HG03159 (cell line): ENCODE measurements around the gene EIPR1.
"Not testable (repeated sequence)": the region's sequence is repeated elsewhere in the genome, so short reads cannot be mapped to it uniquely, and the experiment has no call there.

Experiments
- ATAC-seq: cut with Tn5 transposase; IDR thresholded peaks from one replicate; pipeline ENCODE4 v1.9.1; 2021; ENCODE audit warnings: mild to moderate bottlenecking, moderate library complexity; ENCODE audit not compliant: unreplicated experiment

The EIPR1 gene

GRCh38 chr2:3361518-3362389 is 15.9 kb downstream of the EIPR1 start:
- ATAC-seq = no peak

- no peak for ATAC-seq
Measured at GRCh38 chr2:3357926-3358325, 19.7 kb downstream of the EIPR1 start.

- ATAC-seq = not testable (repeated sequence)
Measured at GRCh38 chr2:3357446-3357845, 20.2 kb downstream of the EIPR1 start.

DNA sequence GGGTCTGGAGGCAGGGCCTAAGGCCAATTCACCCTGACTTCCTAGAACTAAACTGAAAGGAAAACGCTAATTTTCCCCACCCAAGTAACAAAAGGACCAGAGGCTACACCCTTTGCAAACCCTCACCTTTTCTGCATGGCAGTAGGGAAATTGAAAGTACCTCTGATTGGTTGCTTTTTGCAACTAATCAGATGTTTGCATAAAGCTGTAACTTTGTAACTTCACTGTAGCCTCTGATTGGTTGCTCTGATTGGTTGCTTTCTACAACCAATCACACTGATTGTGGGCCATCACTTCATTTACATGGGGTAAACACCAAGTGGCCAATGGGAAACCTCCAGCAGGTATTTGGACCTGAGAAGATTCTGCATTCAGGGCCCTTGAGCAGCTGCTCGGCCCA is 20.8 kb downstream of the EIPR1 start:
- ATAC-seq = no peak

GRCh38 chr2:3355951-3356569 is 21.6 kb downstream of the EIPR1 start:
- ATAC-seq = no peak

DNA sequence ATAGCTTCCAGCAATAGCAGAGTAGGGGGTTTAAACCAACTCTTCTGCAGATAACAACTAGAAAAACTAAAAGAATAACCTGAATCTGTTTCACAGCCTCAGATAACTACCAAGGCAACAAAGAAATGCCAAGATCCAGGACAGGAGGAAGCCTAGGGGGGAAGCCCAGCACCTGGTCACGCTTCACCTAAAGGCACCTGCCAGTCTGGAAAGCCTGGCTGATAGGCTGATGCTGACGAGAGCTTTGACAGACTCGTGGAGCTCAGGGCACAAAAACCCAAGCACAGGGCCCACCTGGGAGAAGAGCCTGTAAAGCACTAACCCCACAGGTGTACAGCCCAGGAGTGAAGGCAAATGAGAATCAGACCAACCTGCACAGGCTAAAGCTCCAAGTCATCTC is 22.6 kb downstream of the EIPR1 start:
- no peak for ATAC-seq

DNA sequence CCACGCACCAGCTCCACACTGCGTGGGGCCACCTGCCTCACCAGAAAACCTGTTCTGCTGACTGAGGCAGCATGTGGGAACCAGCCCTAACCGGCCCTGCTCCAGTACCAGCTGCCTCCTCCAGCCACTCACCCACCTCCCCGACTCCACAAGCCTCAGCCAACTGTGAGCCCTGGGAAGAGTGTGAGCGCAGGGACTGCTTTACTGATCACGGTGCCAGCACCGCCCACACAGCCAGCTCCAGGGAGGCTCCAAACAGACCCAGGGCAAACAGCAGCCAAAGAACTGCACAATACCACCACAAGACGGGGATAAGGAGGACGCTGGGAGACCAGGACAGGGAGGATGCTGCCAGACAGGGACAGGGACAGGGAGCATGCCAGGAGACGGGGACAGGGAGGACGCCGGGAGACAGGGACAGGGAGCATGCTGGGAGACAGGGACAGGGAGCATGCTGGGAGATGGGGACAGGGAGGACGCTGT is 28.4 kb downstream of the EIPR1 start:
- no peak for ATAC-seq

GRCh38 chr2:3348767-3349166 is 28.9 kb downstream of the EIPR1 start:
- ATAC-seq = no peak

DNA sequence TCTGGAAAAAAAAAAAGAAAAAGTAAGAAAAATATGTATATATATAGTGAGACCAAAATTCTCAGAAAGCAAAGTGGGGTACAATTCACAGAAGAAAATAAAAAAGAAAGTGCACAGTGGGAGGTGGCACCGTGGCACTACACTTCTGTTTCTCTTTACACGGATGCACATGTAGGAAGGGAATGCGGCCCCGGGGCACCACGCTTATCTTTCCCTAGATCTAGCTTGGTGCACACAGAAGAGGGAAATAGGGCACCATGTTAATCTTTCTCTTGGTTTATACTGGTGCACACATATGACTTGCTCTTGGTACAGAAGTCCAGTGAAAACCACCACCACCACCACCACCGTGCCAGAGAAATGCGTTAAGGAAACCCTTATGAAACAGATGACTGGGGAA is 32.0 kb downstream of the EIPR1 start:
- no peak for ATAC-seq

DNA sequence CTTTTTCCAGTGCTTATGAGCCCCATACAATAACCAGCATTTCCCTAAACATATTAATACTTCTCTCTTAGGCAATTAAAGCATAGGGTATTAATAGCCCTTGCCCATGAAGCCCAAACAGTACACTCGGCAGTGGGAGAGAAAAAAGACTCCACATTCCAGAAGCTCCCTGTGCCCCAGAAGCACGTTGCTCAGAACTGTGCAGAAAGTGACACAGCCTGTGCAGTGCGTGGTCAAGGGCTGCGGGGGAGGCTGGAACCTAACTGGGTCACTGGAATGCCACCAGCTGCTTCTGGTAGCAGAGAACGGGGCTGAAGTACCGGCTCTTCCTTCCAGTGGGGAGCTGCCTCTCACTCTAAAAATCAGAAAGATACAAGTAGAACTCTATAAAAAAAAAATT is 32.7 kb downstream of the EIPR1 start:
- no peak for ATAC-seq

GRCh38 chr2:3343012-3343411 is 34.6 kb downstream of the EIPR1 start:
- no peak for ATAC-seq

- no peak for ATAC-seq
Measured at GRCh38 chr2:3342324-3342723, 35.3 kb downstream of the EIPR1 start.

DNA sequence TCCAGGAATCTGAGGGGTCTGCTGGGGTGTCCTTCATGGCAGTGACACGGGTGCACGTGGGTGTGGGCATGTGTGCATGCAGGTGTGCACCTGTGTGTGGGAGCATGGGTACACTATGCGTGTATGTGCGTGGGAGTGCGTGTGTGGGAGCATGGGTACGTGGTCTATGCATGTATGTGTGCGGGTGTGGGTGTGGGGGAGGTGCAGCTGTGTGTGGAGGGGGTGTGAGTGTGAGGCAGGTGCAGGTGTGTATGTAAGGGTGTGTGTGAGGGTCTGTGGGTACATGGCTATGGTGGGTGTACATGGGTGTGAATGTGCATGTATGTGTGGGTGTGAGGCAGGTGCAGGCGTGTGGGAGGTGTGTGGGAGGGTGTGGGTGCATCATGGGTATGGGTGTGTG is 36.3 kb downstream of the EIPR1 start:
- no peak for ATAC-seq

- ATAC-seq = no peak
Measured at GRCh38 chr2:3340144-3340543, 37.5 kb downstream of the EIPR1 start.

DNA sequence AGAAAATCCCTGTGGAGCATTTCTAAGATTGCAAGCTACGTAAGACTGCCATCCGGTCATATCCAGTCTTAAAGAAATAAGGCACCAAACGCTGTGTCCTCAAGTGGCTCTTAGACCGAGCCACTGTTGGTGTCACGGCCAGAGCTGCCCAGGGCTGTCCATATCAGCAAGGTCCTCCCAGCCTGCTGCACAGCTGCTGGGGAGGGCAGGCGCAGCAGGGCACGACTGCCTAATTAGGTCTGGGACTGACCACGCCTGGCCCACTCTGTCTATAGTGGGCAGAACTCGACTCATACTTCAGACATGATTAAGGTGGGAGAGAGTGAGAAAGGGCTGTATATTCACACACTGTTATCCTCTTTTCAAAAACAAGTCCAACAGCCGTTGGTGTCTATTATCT is 39.3 kb downstream of the EIPR1 start:
- ATAC-seq = no peak

GRCh38 chr2:3336844-3337243 is 40.8 kb downstream of the EIPR1 start:
- ATAC-seq = no peak

- ATAC-seq = no peak
Measured at GRCh38 chr2:3334392-3335345, 42.9 kb downstream of the EIPR1 start.

- no peak for ATAC-seq
Measured at GRCh38 chr2:3332133-3332532, 45.5 kb downstream of the EIPR1 start.

- no peak for ATAC-seq
Measured at GRCh38 chr2:3329491-3329890, 48.1 kb downstream of the EIPR1 start.

DNA sequence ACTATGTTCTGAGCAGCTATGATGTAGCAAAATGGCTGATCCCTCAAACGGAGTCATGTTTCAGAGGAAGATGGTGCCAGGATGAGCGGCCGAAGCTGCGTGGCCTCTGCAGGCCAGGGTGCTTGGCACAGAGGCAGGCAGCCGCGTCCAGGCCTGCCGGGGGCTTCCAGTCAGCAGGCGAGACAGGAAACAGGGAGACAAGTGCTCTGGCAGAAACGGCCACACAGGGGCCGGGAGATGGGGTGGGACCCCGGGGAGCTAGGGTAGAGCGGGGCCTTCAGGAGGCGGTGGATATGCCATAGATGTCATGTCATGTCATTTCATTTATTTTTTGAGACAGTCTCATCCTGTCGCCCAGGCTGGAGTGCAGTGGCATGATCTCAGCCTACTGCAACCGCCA is 50.7 kb downstream of the EIPR1 start:
- ATAC-seq = no peak

GRCh38 chr2:3326182-3326537 is 51.5 kb downstream of the EIPR1 start:
- ATAC-seq = no peak
